T47D (cell line): Measurements from ENCODE around the gene STOML1.

Source experiments
- DNase-seq, 2 experiments: peaks; one replicate each; pipeline versions ENCODE4 v3.0.0 to v3.0.0-alpha.2; 2011 to 2012; ENCODE audit warnings: low read depth in 1 of 2, low spot score in 1 of 2
- JUND ChIP-seq: IDR thresholded peaks from 2 replicates; pipeline ENCODE4 v1.6.1; 2012; ENCODE audit warnings: low read depth
- in situ Hi-C: cut with HindIII; loops from 2 replicates; pipeline ENCODE4 v1.10.0; 2016; ENCODE audit warnings: low sequenced_read_pairs, low pct_unique_long_range_greater_than_20kb

The STOML1 gene

DNA sequence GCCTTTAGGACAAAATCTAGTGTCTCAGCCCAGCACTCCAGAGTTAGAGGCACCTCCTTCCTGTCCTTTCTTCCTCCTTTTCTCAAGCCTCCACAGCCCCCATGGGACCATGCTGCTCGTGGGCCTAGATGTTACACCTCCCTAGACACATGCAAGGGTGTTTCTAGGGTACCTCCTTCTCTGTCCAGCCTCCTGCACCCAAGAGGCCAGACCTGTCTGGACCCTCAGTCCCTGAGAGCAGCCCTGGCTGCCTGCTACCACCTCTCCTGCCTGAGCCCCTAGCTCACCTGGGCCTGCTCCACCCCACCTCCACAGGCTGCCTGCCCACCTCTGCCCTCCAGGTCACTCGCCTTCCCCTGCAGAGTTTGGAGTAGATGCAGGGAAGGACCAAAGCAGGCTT, 60.7 kb downstream of the STOML1 start:
- no peak for TF ChIP-seq JUND
- no peak for DNase-seq
- in situ Hi-C loops, result no loop called here

DNA sequence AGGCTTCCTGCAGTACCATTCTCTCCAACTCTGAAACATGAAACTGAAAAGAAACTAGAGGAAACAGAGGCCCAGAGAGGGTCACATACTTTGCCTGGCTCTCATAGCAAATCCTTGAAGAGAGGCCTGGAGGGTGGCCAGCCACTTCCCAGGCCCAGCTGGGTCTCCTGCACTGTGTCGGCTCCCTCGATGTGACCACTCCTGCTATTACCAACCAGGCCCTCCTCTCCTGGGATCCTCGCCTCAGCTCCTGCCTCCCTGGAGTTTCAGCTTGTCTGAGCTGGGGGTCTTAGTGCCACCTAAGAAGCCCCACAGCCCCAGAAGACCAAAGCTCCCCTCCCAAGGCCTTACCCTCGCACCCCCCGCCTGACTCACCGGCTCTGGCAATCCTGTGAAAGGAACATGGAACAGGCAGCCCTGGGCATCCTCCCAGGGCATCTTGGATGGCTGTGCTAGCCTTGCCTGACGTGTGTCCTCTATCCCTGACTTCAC, 61.3 kb downstream of the STOML1 start:
- DNase-seq, result no peak
- in situ Hi-C loops, result no loop called here
- no peak for TF ChIP-seq JUND

DNA sequence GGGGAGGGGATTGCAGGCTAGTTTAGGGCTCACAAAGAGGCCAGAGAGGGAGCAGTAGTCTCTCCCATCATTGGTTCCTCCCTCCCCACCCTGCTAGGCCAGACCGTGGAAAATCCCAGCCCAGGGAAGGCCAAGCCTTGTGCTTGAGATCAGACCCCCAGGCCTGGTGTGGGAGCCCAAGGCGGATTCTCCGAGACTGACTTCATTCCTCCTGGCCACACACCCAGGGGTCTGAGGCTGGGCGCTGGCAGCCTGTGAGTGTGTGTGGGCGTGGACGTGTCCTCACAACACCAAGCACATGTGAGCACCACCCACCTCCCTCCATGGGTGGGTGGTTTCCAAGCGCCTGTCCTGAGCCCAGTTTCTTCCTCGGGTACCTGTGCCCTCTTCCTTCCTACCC, 61.7 kb downstream of the STOML1 start:
- TF ChIP-seq JUND, result no peak
- in situ Hi-C loops, result no loop called here
- no peak for DNase-seq

DNA sequence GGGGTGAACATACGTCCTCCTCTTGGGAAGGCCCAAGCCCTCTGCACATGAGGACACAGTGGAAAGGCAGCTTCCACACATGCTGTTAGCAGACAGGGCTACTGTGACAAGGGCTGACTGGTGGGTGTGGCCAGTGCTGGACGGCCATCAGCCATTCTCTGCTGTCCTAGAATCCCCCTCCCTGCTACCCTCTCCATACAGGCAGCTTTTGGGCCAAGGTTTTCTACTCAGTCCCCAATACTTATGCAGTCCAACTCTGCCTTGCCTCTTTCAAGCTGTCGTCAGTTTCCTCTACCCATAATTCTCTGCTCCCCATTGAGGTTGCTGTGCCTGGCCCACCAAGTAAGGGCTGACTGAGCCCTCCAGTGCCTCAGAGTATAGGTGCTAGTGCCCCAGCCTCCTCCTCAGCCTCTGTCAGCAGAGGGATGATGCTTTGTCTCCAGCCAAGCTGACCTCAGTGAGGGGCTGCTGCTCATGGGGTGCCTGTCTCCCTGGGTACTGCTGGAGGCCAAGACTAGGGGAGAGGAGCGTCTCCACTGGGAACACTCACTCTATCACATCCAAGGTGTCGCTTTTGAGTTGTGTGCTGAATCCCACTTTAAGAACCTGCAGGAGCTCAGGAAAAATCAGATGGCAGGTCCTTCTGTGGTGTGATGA, 63.0 kb downstream of the STOML1 start:
- in situ Hi-C loops, result no loop called here
- DNase-seq, result no peak
- no peak for TF ChIP-seq JUND
